Lung (tissue), 12 donors: ENCODE measurements around the gene VEGFA. TPM values are rescaled to one million over a fixed set of nuclear protein-coding genes. Genes with fewer than 3 reads are reported as not detected.

Source experiments
- ATAC-seq: fragments of 200-7000 bp; cut with Tn5 transposase; one replicate; pipeline ENCODE4 v1.9.1; 2020; ENCODE audit warnings: moderate number of reproducible peaks; ENCODE audit not compliant: insufficient read depth, low FRiP score
- DNase-seq, 3 donors: peaks; one replicate each; pipeline ENCODE4 v3.0.0-alpha.2; 2013 to 2017
- H3K27ac ChIP-seq, 2 donors: one replicate each; pipeline ENCODE4 v1.5.1; 2013; ENCODE audit warnings: mild to moderate bottlenecking in 2 of 2, moderate library complexity in 2 of 2, control low read depth in 1 of 2, inconsistent platforms in 1 of 2, low read depth in 1 of 2, low read length in 1 of 2
- H3K27me3 ChIP-seq, 3 donors: one replicate each; pipeline ENCODE4 v1.5.1; 2013; ENCODE audit warnings: low read length in 2 of 3; ENCODE audit not compliant: control insufficient read depth in 3 of 3, insufficient read depth in 3 of 3
- H3K36me3 ChIP-seq, 4 donors: one replicate each; pipeline ENCODE4 v1.5.1; 2013; ENCODE audit warnings: low read length in 4 of 4, mild to moderate bottlenecking in 1 of 4, moderate library complexity in 1 of 4; ENCODE audit not compliant: control insufficient read depth in 4 of 4, insufficient read depth in 4 of 4
- H3K4me1 ChIP-seq, 5 donors: one replicate each; pipeline ENCODE4 v1.5.1; 2013; ENCODE audit warnings: low read length in 5 of 5, mild to moderate bottlenecking in 2 of 5, moderate library complexity in 1 of 5; ENCODE audit not compliant: control insufficient read depth in 5 of 5, insufficient read depth in 5 of 5
- H3K4me3 ChIP-seq: one replicate; pipeline ENCODE4 v1.5.1; 2013; ENCODE audit warnings: mild to moderate bottlenecking, control low read depth, moderate library complexity
- H3K9ac ChIP-seq, 2 donors: one replicate each; pipeline ENCODE4 v1.5.1; 2013; ENCODE audit warnings: low read length in 2 of 2, control low read depth in 1 of 2; ENCODE audit not compliant: insufficient read depth in 1 of 2
- H3K9me3 ChIP-seq, 4 donors: one replicate each; pipeline ENCODE4 v1.5.1; 2013; ENCODE audit warnings: low read length in 3 of 4, mild to moderate bottlenecking in 1 of 4, moderate library complexity in 1 of 4; ENCODE audit not compliant: control insufficient read depth in 4 of 4, insufficient read depth in 3 of 4
- CTCF ChIP-seq: IDR thresholded peaks from 2 replicates; pipeline ENCODE4 v1.5.1; 2012; ENCODE audit warnings: mild to moderate bottlenecking; ENCODE audit errors: control extremely low read depth, extremely low read depth
- WGBS, 2 donors: extraction: QIAGEN DNeasy Blood & Tissue Kit; methylation state at CpG; one replicate each; pipeline ENCODE4 v1.1.7; 2013; 5-methylcytosine and 5-hydroxymethylcytosine counted together
- polyA plus RNA-seq, 2 donors: library from polyadenylated mRNA; stranded (reverse); fragments of 200-250 nt; gene quantifications; one replicate each; pipeline ENCODE4 v1.2.1, GENCODE V29; 2013
- total RNA-seq, 2 donors: library from RNA; depleted of rRNA in 1 of 2; stranded (reverse); fragments of >200 nt in 1 of 2; gene quantifications; one replicate each; pipeline ENCODE4 v1.2.1, GENCODE V29; 2014 to 2021
- donor health status: control.
- donor health status: control.
- donor health status: Bipolar disorder and iron deficiency.
- donor health status: healthy.
- donor health status: DM: yes; HTN: yes; CAD: no.

Gene VEGFA
- total and polyA plus RNA-seq, 4 donors, result 98.3 to 275 (median 140) TPM

GRCh38 chr6:43800298-43800623 lies 30.2 kb downstream of the VEGFA start:
- 51 to 75% methylated on average over 3 of the region's 3 CpGs for WGBS, 2 donors
- no peak overlapping the region for H3K4me3 ChIP-seq
- no peak overlapping the region for H3K9ac ChIP-seq
- DNase-seq, result no peak
- H3K36me3 ChIP-seq, result no peaks in the 10 kb centered on the region
- no peak overlapping the region for H3K27ac ChIP-seq
- H3K4me1 ChIP-seq, result peaks cover 2 to 18% (median 8%) of the 10 kb centered on the region in 5 donors
- no peak for ATAC-seq
- TF ChIP-seq CTCF, result no peak
- no peaks in the 10 kb centered on the region for H3K9me3 ChIP-seq
- no peaks in the 10 kb centered on the region for H3K27me3 ChIP-seq

GRCh38 chr6:43800746-43801494 lies 30.9 kb downstream of the VEGFA start:
- no peak for TF ChIP-seq CTCF
- H3K4me1 ChIP-seq, result peaks cover 2 to 18% (median 9%) of the 10 kb centered on the region in 5 donors

GRCh38 chr6:43801495-43802181 lies 31.6 kb downstream of the VEGFA start:
- WGBS, 2 donors, result 47 to 60% methylated on average over 16 of the region's 16 CpGs
- no peak overlapping the region for H3K27ac ChIP-seq
- no peak overlapping the region for H3K4me3 ChIP-seq
- H3K4me1 ChIP-seq, result peaks cover 2 to 20% (median 14%) of the 10 kb centered on the region in 5 donors
- TF ChIP-seq CTCF, result no peak
- no peak overlapping the region for H3K9ac ChIP-seq
- DNase-seq (no peak), ATAC-seq (no peak)
- H3K27me3 ChIP-seq, result no peaks in the 10 kb centered on the region
- H3K9me3 ChIP-seq, result no peaks in the 10 kb centered on the region
- no peaks in the 10 kb centered on the region for H3K36me3 ChIP-seq

More at GRCh38 chr6:43800746-43801494, 30.9 kb downstream of the VEGFA start:
- H3K36me3 ChIP-seq, result no peaks in the 10 kb centered on the region
- DNase-seq (no peak), ATAC-seq (no peak)
- H3K27me3 ChIP-seq, result no peaks in the 10 kb centered on the region
- no peak overlapping the region for H3K9ac ChIP-seq
- WGBS, 2 donors, result 79 to 89% methylated on average over 10 of the region's 10 CpGs
- H3K9me3 ChIP-seq, result no peaks in the 10 kb centered on the region
- H3K27ac ChIP-seq, result no peak overlapping the region
- no peak overlapping the region for H3K4me3 ChIP-seq
